Tongue (tissue), 2 donors: ENCODE results near the gene RDH13. TPM values are rescaled to one million over a fixed set of nuclear protein-coding genes. Genes with fewer than 3 reads are reported as not detected.
A peak's percentile ranks its signal among the peaks of the same experiment; 100 is the strongest.

Source experiments
- DNase-seq: peaks from one replicate; pipeline ENCODE4 v3.0.0-alpha.2; 2015
- total RNA-seq: library from RNA; depleted of rRNA; stranded (reverse); fragments of >200 nt; gene quantifications from one replicate; pipeline ENCODE4 v1.2.3, GENCODE V29; 2014

The RDH13 gene
- total RNA-seq, 1 donor from 2014 or later: 36.2 TPM

DNA sequence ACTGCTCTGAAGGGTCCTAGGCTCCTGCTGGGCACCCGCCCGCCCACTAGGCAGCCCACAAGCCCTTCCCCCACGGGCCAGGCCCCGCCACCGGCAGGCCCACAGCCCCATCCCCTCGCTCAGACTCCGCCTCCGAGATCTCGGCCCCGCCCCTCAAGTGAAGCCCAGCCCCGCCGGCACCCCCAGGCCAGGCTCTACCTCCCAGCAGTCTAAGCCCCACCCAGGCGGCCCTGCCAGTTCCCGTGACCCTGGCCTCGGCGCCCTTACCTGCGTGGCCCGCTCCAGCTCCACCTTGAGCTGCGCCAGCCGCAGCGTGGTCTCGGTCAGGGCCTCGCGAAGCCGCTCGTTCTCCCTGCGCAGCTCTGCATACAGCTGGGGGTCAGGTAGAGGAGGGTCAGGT is 29.0 kb upstream of the RDH13 start:
- DNase-seq: no peak

DNA sequence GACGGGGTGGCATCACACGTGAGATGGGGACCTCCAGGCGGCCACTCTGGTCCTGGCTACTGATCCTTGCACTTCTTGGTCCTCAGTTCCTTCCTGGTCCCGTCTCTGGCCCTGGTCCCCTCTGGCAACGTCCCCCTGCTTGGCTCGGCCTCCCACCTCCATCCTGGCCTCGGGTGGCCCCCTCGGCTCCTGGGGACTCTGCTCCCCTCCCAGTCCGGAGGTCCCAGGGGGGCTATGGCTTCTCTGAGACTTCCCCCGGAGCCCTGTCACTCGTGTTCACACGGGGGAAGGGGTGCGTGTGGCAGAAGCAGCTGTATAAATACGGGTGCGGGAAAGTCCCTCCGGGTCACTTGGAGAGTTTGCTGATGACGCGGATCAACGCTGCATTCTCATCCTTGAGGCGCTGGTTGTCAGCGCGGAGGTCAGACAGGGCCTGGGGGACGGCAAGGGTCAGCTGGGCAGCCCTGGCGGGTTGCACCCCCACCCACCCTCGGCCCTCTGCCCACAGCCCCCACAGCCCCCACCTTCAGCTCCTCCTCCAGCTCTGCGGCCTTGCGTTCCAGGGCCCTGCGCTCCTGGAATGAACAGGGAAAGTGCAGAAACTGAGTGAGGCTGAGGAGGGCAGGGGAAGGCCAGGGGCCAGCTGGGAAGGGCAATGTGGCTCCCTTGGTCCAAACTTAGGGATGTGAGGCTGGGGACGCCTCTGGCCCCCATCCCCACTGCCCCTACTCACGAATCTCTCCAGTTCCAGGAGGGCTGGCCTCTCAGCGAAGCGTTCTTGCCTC is 28.4 kb upstream of the RDH13 start:
- no peak for DNase-seq

DNA sequence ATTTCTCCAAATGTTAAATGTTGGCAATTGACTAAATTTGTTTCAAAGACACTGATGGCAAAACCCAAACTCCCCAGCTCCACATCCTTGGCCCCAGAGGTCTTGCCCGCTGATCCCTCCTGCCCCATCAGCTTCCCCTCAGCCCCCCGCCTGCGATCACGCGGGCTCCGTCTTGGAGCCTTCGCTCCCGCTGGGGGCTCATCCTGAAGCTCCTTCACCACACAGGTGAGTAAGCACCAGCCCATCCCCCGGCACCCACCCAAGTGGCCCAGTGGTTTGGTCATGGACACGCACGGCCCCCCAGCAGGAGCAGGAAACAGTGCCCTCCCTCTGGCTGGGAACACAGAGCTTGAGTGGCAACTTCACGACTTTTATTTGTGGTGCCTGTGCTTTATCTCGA is 27.6 kb upstream of the RDH13 start:
- no peak for DNase-seq

- DNase-seq: no peak
Observed at GRCh38 chr19:55089342-55089944, 26.5 kb upstream of the RDH13 start.

- peak; percentile 87 for DNase-seq
Observed at GRCh38 chr19:55088543-55089341, 25.8 kb upstream of the RDH13 start.

DNA sequence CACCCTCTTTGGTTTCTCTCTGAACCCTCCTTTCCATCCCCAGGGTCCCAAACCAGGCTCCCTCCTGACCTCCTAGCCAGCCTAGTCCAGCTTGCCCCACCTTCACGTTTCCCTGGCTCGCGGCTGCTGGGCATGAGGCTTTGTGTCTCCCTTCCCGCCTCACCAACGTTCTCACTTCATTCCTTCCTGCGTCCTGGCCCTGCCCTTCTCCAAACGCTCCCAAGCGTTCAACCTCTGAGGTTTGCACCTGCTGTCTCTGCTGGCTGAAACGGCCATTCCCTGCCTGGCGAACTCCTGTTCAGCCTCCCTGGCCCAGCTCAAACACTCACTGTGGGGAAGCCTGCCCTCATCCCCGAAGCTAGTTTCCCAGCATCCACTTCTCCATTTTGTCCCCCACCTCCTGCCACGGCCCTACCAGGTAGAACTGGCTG is 25.1 kb upstream of the RDH13 start:
- DNase-seq: no peak

GRCh38 chr19:55087542-55087901 is 24.6 kb upstream of the RDH13 start:
- no peak for DNase-seq

DNA sequence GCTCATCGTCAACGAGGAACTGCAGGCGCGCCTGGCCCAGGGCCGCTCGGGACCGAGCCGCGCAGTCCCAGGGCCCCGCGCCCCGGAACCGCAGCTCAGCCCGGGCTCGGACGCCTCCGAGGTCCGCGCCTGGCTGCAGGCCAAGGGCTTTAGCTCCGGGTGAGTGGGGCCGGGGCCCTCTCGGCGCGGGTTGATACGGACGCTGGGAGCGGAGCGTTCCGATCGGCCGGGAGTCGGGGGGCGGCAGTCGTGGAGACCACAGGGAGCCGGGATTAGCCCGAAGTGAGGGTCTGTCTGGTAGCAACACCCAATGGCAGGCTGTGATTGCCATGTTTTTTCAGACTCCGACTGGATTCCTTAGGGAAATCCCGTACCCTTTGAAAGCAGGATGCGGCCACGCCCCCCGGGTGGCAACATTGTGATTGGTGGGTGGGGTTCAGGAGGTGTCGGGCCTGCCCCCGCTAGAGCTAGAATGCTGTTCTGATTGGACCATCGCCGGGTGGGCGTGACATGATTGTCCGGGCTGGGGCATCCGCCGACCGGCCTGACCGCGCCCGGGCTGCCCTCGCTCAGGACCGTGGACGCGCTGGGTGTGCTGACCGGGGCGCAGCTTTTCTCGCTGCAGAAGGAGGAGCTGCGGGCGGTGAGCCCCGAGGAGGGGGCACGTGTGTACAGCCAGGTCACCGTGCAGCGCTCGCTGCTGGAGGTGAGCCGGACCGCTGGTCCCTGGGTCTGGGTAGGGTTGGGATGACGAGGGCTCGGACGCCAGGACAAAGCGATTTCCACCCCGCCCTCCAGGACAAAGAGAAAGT is 24.0 kb upstream of the RDH13 start:
- DNase-seq: peak; percentile 92

- DNase-seq: no peak
Observed at GRCh38 chr19:55085923-55086715, 23.2 kb upstream of the RDH13 start.

DNA sequence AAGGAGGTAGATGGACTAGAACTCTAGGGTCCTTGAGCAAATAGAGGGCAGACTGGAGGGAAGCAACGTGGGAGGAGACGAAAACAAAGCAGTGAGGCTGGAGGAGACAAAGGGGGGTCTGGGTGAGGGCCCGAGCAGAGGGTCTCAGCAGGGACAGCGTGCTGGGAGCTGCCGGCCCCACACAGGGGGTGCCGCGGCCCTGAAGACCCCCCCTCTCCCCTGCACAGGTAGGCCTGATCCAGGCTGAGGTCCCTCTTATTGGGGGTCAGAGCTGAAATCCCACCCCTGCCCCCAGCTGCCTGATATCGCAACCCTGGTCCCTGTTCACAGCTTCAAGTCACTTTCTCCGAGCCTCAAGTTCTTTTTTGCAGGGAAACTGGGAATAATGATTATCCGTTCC is 21.5 kb upstream of the RDH13 start:
- DNase-seq: no peak

- no peak for DNase-seq
Observed at GRCh38 chr19:55083004-55083850, 20.3 kb upstream of the RDH13 start.

DNA sequence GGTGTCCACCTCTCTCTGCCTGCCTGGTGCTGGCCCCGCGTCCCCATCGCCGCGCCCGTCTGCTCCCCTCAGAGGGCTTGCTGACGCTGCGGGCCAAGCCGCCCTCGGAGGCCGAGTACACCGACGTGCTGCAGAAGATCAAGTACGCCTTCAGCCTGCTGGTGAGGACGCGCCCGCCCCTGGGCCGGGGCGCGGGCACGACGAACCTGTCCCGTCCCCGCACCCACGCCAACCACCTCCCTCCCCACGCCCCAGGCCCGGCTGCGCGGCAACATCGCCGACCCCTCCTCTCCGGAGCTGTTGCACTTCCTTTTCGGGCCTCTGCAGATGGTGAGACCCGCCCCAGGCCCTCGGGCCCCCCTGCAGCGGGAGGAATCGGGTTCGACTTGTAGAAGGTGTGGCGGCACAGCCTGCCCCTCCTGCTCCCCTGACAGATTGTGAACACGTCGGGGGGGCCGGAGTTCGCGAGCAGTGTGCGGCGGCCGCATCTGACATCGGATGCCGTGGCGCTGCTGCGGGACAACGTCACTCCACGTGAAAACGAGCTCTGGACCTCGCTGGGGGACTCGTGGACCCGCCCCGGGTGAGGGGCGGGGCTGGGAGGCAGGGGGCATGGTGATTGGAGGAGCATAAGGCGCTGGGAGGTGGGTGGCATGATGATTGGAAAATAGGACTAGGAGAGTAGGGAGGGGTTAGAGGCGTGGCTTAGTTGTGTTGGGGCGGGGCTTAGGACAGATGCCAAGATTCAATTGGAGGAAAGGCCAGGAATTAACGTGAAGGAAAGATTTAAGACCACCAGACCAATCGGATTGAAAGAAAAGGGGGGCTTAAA is 19.3 kb upstream of the RDH13 start:
- peak; percentile 65 for DNase-seq

DNA sequence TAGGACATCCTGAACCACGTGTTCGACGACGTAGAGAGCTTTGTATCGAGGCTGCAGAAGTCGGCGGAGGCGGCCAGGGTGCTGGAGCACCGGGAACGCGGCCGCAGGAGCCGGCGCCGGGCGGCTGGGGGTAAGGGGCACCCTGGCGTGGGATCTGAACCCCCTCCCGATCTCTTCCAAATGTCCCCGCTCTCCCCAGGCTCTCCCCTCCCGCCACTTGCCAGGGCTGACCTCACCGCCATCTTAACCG is 18.7 kb upstream of the RDH13 start:
- no peak for DNase-seq

DNA sequence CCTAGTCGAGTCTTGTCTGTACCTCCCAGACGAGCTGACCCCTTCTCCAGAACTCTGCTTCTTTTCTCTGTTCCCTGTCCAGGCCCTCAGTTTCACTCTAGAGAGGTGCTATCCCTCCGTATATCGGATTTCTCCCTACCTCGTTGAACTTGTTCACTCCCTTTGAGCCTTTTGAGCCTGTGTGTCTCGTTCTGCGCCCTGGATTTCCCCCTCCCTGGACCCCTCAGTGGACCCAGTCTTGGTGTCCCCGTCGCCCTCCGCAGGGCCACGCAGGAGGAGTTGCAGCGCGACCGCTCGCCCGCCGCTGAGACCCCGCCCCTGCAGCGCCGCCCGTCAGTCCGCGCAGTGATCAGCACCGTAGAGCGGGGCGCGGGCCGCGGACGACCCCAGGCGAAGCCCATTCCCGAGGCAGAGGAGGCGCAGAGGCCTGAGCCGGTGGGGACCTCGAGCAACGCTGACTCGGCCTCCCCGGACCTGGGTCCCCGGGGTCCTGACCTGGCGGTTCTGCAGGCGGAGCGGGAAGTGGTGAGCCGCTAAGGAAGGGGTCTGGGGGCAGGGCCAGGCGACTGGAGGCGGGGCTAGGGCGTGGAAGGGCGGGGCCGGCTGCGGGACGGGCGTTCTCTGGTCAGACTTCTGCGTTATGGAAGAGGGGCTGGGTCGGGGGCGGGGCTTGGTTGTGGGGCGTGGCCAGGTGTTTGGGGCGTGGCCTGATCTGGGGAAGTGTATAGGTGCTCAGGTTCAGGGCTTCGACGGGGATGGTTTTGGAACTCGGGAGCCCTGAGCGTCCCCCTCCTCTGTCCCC is 18.2 kb upstream of the RDH13 start:
- peak; percentile 73 for DNase-seq

DNA sequence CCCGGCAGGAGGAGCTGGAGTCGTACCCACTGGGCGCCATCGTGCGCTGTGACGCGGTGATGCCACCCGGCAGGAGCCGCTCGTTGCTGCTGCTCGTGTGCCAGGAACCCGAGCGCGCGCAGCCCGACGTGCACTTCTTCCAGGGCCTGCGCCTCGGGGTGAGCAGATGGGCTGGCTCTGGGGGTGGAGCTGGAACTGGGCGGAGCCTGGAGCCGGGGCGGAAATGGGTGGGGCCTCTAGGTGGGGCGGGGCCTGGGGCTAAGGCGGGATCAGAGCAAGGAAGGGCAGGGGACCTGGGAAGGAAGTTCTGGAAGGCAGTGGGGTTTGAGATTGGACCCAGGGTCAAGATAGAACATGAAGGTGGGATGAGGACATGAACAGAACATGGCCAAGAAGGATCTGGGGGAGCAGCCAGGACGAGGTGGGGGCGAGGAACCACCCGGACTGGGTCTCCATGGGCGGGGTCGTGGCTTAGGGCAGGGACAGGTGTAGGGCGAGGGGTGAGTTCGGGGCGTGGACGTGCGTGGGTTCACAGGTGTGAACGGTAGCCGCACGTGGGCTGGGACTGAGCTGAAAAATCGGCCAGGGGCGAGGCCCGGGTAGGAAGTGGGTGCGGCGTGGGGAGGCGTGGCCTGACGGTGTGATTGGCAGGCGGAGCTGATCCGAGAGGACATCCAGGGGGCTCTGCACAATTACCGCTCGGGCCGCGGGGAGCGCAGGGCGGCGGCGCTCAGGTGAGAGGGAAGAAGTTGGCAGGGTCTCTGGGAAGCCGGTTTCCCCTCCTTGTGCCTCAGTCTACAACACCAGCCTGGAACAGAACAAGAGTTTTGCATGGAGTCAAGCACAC is 17.4 kb upstream of the RDH13 start:
- peak; percentile 70 for DNase-seq

DNA sequence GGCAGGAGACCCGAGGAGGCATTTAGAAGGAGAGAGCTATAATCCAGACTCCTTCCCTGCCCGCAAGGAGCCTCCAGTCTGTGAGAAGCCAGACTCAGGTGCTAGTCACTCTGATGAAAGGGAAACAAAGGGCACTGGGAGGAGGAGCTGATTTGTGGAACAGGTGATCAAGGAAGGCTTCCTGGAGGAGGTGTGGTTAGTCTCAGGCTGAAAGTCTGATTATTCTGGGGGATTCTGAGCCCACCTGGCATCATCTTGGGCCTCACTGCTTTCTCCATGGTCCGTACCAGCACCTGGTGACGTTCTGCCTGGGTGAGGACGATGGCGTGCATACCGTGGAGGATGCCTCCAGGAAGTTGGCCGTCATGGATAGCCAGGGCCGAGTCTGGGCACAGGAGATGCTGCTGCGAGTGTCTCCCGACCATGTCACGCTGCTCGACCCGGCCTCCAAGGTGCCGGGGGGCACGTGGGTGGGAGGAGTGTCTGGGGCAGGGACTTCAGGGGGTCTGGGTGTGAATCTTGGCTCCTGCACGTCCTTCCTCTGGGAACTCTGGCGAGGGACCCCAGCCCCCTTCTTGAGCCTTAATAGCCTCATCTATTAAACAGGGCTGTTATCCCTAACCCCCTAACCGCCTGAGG is 16.6 kb upstream of the RDH13 start:
- DNase-seq: no peak

GRCh38 chr19:55078996-55079395 is 16.0 kb upstream of the RDH13 start:
- no peak for DNase-seq

DNA sequence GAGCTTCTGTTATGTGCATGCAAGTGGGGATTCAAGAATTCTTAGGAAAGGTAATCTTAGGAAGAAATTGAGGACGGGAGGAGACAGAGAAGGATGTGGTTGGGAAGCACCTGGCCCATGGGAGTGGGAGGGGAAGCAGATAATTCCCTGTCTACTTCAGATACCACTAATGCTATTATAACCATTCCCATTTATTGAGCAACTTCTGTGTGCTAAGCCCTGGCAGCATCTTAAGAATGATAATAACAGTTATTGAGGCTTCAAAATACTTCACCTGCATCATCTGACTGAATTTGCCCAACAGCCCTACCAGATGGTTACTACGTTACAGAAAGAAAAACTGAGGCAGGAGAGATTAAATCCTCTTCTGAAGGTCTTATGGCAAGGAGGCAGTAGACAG is 14.2 kb upstream of the RDH13 start:
- DNase-seq: no peak
